IMR-90 (cell line): ENCODE data around the gene CACNB2. TPM values are rescaled to one million over a fixed set of nuclear protein-coding genes. Genes with fewer than 3 reads are reported as not detected.
A peak's percentile ranks its signal among the peaks of the same experiment; 100 is the strongest.

Experiments used
- ATAC-seq: fragments of 200-7000 bp; cut with Tn5 transposase; 2 replicates; pipeline ENCODE4 v1.9.1; 2020; ENCODE audit warnings: low read depth, mild to moderate bottlenecking, moderate library complexity
- BruUV-seq: library from RNA; stranded (reverse); fragments of 400-500 nt; replicated peaks from 2 replicates; lab custom pipeline; 2021; lab: Mats Ljungman, UMichigan
- CTCF ChIA-PET: fragments of 300-600 bp; formaldehyde crosslinking; extraction: SDS; loops from one replicate; lab custom pipeline; 2021; ENCODE audit warnings: antibody characterized with exemption; lab: Yijun Ruan, JAX
- POLR2A ChIA-PET: fragments of 300-600 bp; sonication (Branson Sonifier 250); formaldehyde crosslinking; loops from one replicate; lab custom pipeline; 2022; ENCODE audit warnings: antibody characterized with exemption; ENCODE audit not compliant: unreplicated experiment; lab: Charles Lee
- DNase-seq: peaks from one replicate; pipeline ENCODE4 v3.0.0; 2013
- H2AFZ ChIP-seq: replicated peaks from 2 replicates; pipeline ENCODE3; 2013; ENCODE audit warnings: low read length, mild to moderate bottlenecking; ENCODE audit not compliant: poor library complexity
- H2AK5ac ChIP-seq: 2 replicates; pipeline ENCODE4 v1.6.1; 2013; ENCODE audit warnings: low read depth, low read length, inconsistent platforms
- H2AK9ac ChIP-seq: replicated peaks from 2 replicates; pipeline ENCODE3; 2013; ENCODE audit warnings: mild to moderate bottlenecking, low read depth, low read length, moderate library complexity; ENCODE audit not compliant: poor library complexity
- H2BK120ac ChIP-seq: 2 replicates; pipeline ENCODE4 v1.6.1; 2013; ENCODE audit warnings: low read depth, low read length, inconsistent platforms
- H2BK15ac ChIP-seq: 3 replicates; pipeline ENCODE4 v1.6.1; 2013; ENCODE audit warnings: low read depth, low read length, inconsistent platforms
- H2BK20ac ChIP-seq: 2 replicates; pipeline ENCODE4 v1.6.1; 2013; ENCODE audit warnings: low read depth, mild to moderate bottlenecking, inconsistent platforms, low read length, moderate library complexity
- H2BK5ac ChIP-seq: 2 replicates; pipeline ENCODE4 v1.6.1; 2013; ENCODE audit warnings: mild to moderate bottlenecking, low read depth, low read length, inconsistent platforms; ENCODE audit not compliant: poor library complexity, severe bottlenecking
- H3K14ac ChIP-seq: replicated peaks from 2 replicates; pipeline ENCODE4 v1.6.1; 2013; ENCODE audit warnings: low read depth, low read length, inconsistent platforms
- H3K18ac ChIP-seq: 2 replicates; pipeline ENCODE4 v1.6.1; 2013; ENCODE audit warnings: low read depth, low read length, control low read depth
- H3K23ac ChIP-seq: 2 replicates; pipeline ENCODE4 v1.6.1; 2013; ENCODE audit warnings: low read depth, low read length, inconsistent platforms
- H3K27ac ChIP-seq: 2 replicates; pipeline ENCODE4 v1.5.1; 2013; ENCODE audit warnings: mild to moderate bottlenecking, control low read depth, low read length; ENCODE audit not compliant: insufficient read depth
- H3K27me3 ChIP-seq: 2 replicates; pipeline ENCODE4 v1.6.1; 2013; ENCODE audit warnings: low read length; ENCODE audit not compliant: control insufficient read depth, insufficient read depth
- H3K36me3 ChIP-seq: 2 replicates; pipeline ENCODE4 v1.6.1; 2013; ENCODE audit warnings: low read length, mixed read lengths; ENCODE audit not compliant: control insufficient read depth, insufficient read depth
- H3K4ac ChIP-seq: 2 replicates; pipeline ENCODE4 v1.6.1; 2013; ENCODE audit warnings: low read depth, low read length, inconsistent platforms
- H3K4me1 ChIP-seq: 2 replicates; pipeline ENCODE4 v1.6.1; 2013; ENCODE audit warnings: low read length, mixed read lengths; ENCODE audit not compliant: control insufficient read depth, insufficient read depth
- H3K4me2 ChIP-seq: 2 replicates; pipeline ENCODE4 v1.6.1; 2013; ENCODE audit warnings: low read depth, mild to moderate bottlenecking, control low read depth, low read length, moderate library complexity
- H3K4me3 ChIP-seq: 2 replicates; pipeline ENCODE4 v1.5.1; 2013; ENCODE audit warnings: low read depth, mild to moderate bottlenecking, control low read depth, low read length, moderate library complexity; ENCODE audit not compliant: insufficient read depth
- H3K56ac ChIP-seq: 2 replicates; pipeline ENCODE4 v1.6.1; 2013; ENCODE audit warnings: low read length, inconsistent platforms; ENCODE audit not compliant: insufficient read depth; ENCODE audit errors: extremely low read depth
- H3K79me1 ChIP-seq, 2 experiments: 2 replicates each; pipeline ENCODE4 v1.6.1; 2013; ENCODE audit warnings: low read length in 2 of 2, inconsistent platforms in 1 of 2, low read depth in 1 of 2
- H3K9ac ChIP-seq: 2 replicates; pipeline ENCODE4 v1.6.1; 2013; ENCODE audit warnings: low read depth, low read length, control low read depth
- H3K9me1 ChIP-seq: 2 replicates; pipeline ENCODE4 v1.6.1; 2013; ENCODE audit warnings: low read length, inconsistent platforms; ENCODE audit not compliant: insufficient read depth
- H3K9me3 ChIP-seq: 2 replicates; pipeline ENCODE4 v1.6.1; 2013; ENCODE audit warnings: low read length; ENCODE audit not compliant: control insufficient read depth, insufficient read depth
- H4K20me1 ChIP-seq: 2 replicates; pipeline ENCODE4 v1.6.1; 2013; ENCODE audit warnings: low read length, inconsistent platforms; ENCODE audit not compliant: insufficient read depth
- H4K5ac ChIP-seq: 2 replicates; pipeline ENCODE4 v1.6.1; 2013; ENCODE audit warnings: mild to moderate bottlenecking, low read depth, low read length, control low read depth
- H4K8ac ChIP-seq, 2 experiments: 2 replicates each; pipeline ENCODE4 v1.6.1; 2013; ENCODE audit warnings: low read depth in 2 of 2, low read length in 2 of 2, control low read depth in 1 of 2, inconsistent platforms in 1 of 2
- H4K91ac ChIP-seq: 2 replicates; pipeline ENCODE4 v1.6.1; 2013; ENCODE audit warnings: low read depth, low read length, inconsistent platforms; ENCODE audit not compliant: insufficient read depth
- BHLHE40 ChIP-seq: fragments of 150-350 bp; IDR thresholded peaks from 2 replicates; pipeline ENCODE4 v1.6.1; 2016; ENCODE audit warnings: mild to moderate bottlenecking, low read depth, low read length
- MAFK ChIP-seq: IDR thresholded peaks from 2 replicates; pipeline ENCODE4 v1.6.1; 2012; ENCODE audit warnings: low read depth, low read length, improper control_type of control experiment
- RAD21 ChIP-seq: IDR thresholded peaks from 2 replicates; pipeline ENCODE4 v1.6.1; 2012; ENCODE audit warnings: low read length, improper control_type of control experiment
- WGBS, 2 experiments: methylation state at CpG; one replicate each; pipeline versions ENCODE4 v1.1.5 to v1.1.7; 2013; ENCODE audit warnings: missing lambda C conversion rate in 2 of 2; ENCODE audit not compliant: insufficient read length in 1 of 2; ENCODE audit errors: extremely low coverage in 2 of 2; 5-methylcytosine and 5-hydroxymethylcytosine counted together
- dilution Hi-C: fragments of 300-500 bp; cut with HindIII; formaldehyde crosslinking; loops from one replicate; pipeline ENCODE4 v1.14.3; 2018; ENCODE audit warnings: low sequenced_read_pairs; ENCODE audit not compliant: unreplicated experiment
- in situ Hi-C: fragments of 300-500 bp; cut with MboI; formaldehyde crosslinking; loops from 3 replicates; pipeline ENCODE4 v1.14.3; 2019; ENCODE audit warnings: low sequenced_read_pairs, inconsistent platforms, mixed read lengths
- intact Hi-C: fragments of 100-400 bp; cut with micrococcal nuclease; formaldehyde crosslinking; loops from 2 replicates; pipeline ENCODE4 v1.10.0; 2022
- polyA plus RNA-seq, 3 experiments: library from polyadenylated mRNA; depleted of rRNA; stranded (reverse); fragments of >200 nt; gene quantifications; 2 replicates each; pipeline ENCODE4 v1.2.3, GENCODE V29; 2012; ENCODE audit warnings: low replicate concordance in 1 of 3
- total RNA-seq: library from RNA; depleted of rRNA; stranded (reverse); fragments of >200 nt; gene quantifications from 2 replicates; pipeline ENCODE4 v1.2.3, GENCODE V29; 2012
- TF ChIP-seq, protein P1 (sequence below): conservative IDR thresholded peaks from 2 replicates; pipeline ENCODE4 v1.5.1; 2012; ENCODE audit warnings: mild to moderate bottlenecking, low read depth, low read length, improper control_type of control experiment

The CACNB2 gene
- total and polyA plus RNA-seq, 2 of the 4 experiments (the other 2 are of a cell fraction), result 0.36 TPM

- H3K9me3 ChIP-seq, result no peaks in the 10 kb centered on the region
- H3K36me3 ChIP-seq, result no peaks in the 10 kb centered on the region
- H4K5ac ChIP-seq, result peak overlapping the region; percentile 54; the same call in 1 of the 2 replicates
- no CpG with 5 or more reads among the region's 4 CpGs for WGBS, 2 experiments
- in situ Hi-C loops (no loop called here), dilution Hi-C loops (no loop called here), intact Hi-C loops (loop anchor here (5.0 kb wide), 1 partner anchor 38 kb away; no protein-coding TSS in a partner anchor)
- no peaks in the 10 kb centered on the region; the same call in 1 of the 2 replicates for H3K9me1 ChIP-seq
- H2BK15ac ChIP-seq, result peak overlapping the region; percentile 56; the same call in 2 of the 3 replicates
- H2AFZ ChIP-seq, result no peak overlapping the region
- peak overlapping the region; percentile 1; the same call in 1 of the 2 replicates for H2AK5ac ChIP-seq
- TF ChIP-seq, protein P1, sequence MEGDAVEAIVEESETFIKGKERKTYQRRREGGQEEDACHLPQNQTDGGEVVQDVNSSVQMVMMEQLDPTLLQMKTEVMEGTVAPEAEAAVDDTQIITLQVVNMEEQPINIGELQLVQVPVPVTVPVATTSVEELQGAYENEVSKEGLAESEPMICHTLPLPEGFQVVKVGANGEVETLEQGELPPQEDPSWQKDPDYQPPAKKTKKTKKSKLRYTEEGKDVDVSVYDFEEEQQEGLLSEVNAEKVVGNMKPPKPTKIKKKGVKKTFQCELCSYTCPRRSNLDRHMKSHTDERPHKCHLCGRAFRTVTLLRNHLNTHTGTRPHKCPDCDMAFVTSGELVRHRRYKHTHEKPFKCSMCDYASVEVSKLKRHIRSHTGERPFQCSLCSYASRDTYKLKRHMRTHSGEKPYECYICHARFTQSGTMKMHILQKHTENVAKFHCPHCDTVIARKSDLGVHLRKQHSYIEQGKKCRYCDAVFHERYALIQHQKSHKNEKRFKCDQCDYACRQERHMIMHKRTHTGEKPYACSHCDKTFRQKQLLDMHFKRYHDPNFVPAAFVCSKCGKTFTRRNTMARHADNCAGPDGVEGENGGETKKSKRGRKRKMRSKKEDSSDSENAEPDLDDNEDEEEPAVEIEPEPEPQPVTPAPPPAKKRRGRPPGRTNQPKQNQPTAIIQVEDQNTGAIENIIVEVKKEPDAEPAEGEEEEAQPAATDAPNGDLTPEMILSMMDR, result no peak
- TF ChIP-seq BHLHE40 (no peak), RAD21 (no peak), MAFK (no peak)
- no peak overlapping the region for H3K4me3 ChIP-seq
- H2AK9ac ChIP-seq, result no peak overlapping the region
- DNase-seq, result no peak
- no peak overlapping the region for H3K23ac ChIP-seq
- H3K27me3 ChIP-seq, result no peaks in the 10 kb centered on the region
- H3K9ac ChIP-seq, result no peak overlapping the region
- H3K18ac ChIP-seq, result peak overlapping the region; percentile 69
- H3K4me1 ChIP-seq, result peaks cover 9% of the 10 kb centered on the region
- peak overlapping the region; percentile 28 for H3K4ac ChIP-seq
- no TSS peak for BruUV-seq
- H3K4me2 ChIP-seq, result no peak overlapping the region
- peak overlapping the region; percentile 62; the same call in 1 of the 2 replicates for H3K14ac ChIP-seq
- H2BK120ac ChIP-seq, result peak overlapping the region; percentile 66
- H3K56ac ChIP-seq, result peak overlapping the region; percentile 26; the same call in 1 of the 2 replicates
- peak overlapping the region; percentile 86; the same call in 1 of the 2 replicates for H4K91ac ChIP-seq
- peak overlapping the region; percentile 11 for H2BK5ac ChIP-seq
- ATAC-seq, result no peak
- ChIA-PET CTCF (interaction anchor here (0.7 kb wide), 1 partner anchor 1743 kb away, joined by 3 read pairs; no protein-coding TSS in a partner anchor), POLR2A (no interaction called here)
- H2BK20ac ChIP-seq, result peak overlapping the region; percentile 50
- H4K8ac ChIP-seq, result peak overlapping the region; percentile 12 to 15; a peak in 3 of 4 replicates
- H4K20me1 ChIP-seq, result no peaks in the 10 kb centered on the region
- peak overlapping the region; percentile 57; the same call in 1 of the 2 replicates for H3K27ac ChIP-seq
- H3K79me1 ChIP-seq, result no peaks in the 10 kb centered on the region
Measured at GRCh38 chr10:18369859-18370473, 229.7 kb downstream of the CACNB2 start.
